H9 (cell line): ENCODE data around the gene OR9K2. TPM values are rescaled to one million over a fixed set of nuclear protein-coding genes. Genes with fewer than 3 reads are reported as not detected.

Source experiments
- DNase-seq: peaks from one replicate; pipeline ENCODE4 v3.0.0-alpha.2; 2017
- H2AFZ ChIP-seq: one replicate; pipeline ENCODE4 v1.6.1; 2013; ENCODE audit warnings: mild to moderate bottlenecking, low read length, control low read depth, moderate library complexity
- H2AK5ac ChIP-seq: 2 replicates; pipeline ENCODE4 v1.6.1; 2013; ENCODE audit warnings: low read length, control low read depth, mixed read lengths; ENCODE audit not compliant: insufficient read length
- H2BK120ac ChIP-seq: one replicate; pipeline ENCODE4 v1.6.1; 2013; ENCODE audit warnings: low read depth, mild to moderate bottlenecking, low read length, control low read depth, inconsistent platforms; ENCODE audit not compliant: poor library complexity, severe bottlenecking
- H2BK12ac ChIP-seq: 2 replicates; pipeline ENCODE4 v1.6.1; 2013; ENCODE audit warnings: low read length, control low read depth, mixed read lengths, low read depth; ENCODE audit not compliant: insufficient read length
- H2BK15ac ChIP-seq: 2 replicates; pipeline ENCODE4 v1.6.1; 2013; ENCODE audit warnings: low read depth, low read length, control low read depth
- H2BK20ac ChIP-seq: one replicate; pipeline ENCODE4 v1.6.1; 2013; ENCODE audit warnings: low read depth, mild to moderate bottlenecking, low read length, control low read depth, inconsistent platforms; ENCODE audit not compliant: poor library complexity, severe bottlenecking
- H2BK5ac ChIP-seq: 2 replicates; pipeline ENCODE4 v1.6.1; 2013; ENCODE audit warnings: low read length, control low read depth, mixed read lengths; ENCODE audit not compliant: insufficient read length
- H3K14ac ChIP-seq: 2 replicates; pipeline ENCODE4 v1.6.1; 2013; ENCODE audit warnings: low read length, control low read depth; ENCODE audit not compliant: insufficient read depth
- H3K18ac ChIP-seq: 2 replicates; pipeline ENCODE4 v1.6.1; 2013; ENCODE audit warnings: low read depth, mild to moderate bottlenecking, mixed read lengths, low read length, control low read depth; ENCODE audit not compliant: insufficient read length
- H3K23ac ChIP-seq: 2 replicates; pipeline ENCODE4 v1.6.1; 2013; ENCODE audit warnings: low read length, control low read depth, mixed read lengths, low read depth; ENCODE audit not compliant: insufficient read length
- H3K23me2 ChIP-seq: 2 replicates; pipeline ENCODE4 v1.6.1; 2013; ENCODE audit warnings: low read depth, mild to moderate bottlenecking, mixed read lengths, low read length, control low read depth; ENCODE audit not compliant: insufficient read length, poor library complexity, severe bottlenecking
- H3K27ac ChIP-seq: 2 replicates; pipeline ENCODE4 v1.5.1; 2013; ENCODE audit warnings: low read length, control low read depth, mixed read lengths, low read depth; ENCODE audit not compliant: insufficient read length
- H3K27me3 ChIP-seq: 2 replicates; pipeline ENCODE4 v1.6.1; 2013; ENCODE audit warnings: low read length, control low read depth, inconsistent platforms; ENCODE audit not compliant: insufficient read depth
- H3K4ac ChIP-seq: 2 replicates; pipeline ENCODE4 v1.6.1; 2013; ENCODE audit warnings: low read depth, mild to moderate bottlenecking, control low read depth, inconsistent platforms, low read length, moderate library complexity
- H3K4me1 ChIP-seq: 2 replicates; pipeline ENCODE4 v1.6.1; 2013; ENCODE audit warnings: low read length, control low read depth, inconsistent platforms; ENCODE audit not compliant: insufficient read depth
- H3K4me2 ChIP-seq: 2 replicates; pipeline ENCODE4 v1.6.1; 2013; ENCODE audit warnings: low read length, control low read depth, mixed read lengths; ENCODE audit not compliant: insufficient read length, insufficient read depth
- H3K56ac ChIP-seq: 2 replicates; pipeline ENCODE4 v1.6.1; 2013; ENCODE audit warnings: low read depth, mild to moderate bottlenecking, mixed read lengths, low read length, control low read depth; ENCODE audit not compliant: insufficient read length
- H3K79me1 ChIP-seq: 2 replicates; pipeline ENCODE4 v1.6.1; 2013; ENCODE audit warnings: low read depth, mild to moderate bottlenecking, moderate library complexity, low read length, control low read depth, inconsistent platforms; ENCODE audit not compliant: insufficient read depth, poor library complexity, severe bottlenecking
- H3K79me2 ChIP-seq: 2 replicates; pipeline ENCODE4 v1.6.1; 2013; ENCODE audit warnings: low read length, control low read depth, inconsistent platforms; ENCODE audit not compliant: insufficient read depth
- H3K9ac ChIP-seq: 2 replicates; pipeline ENCODE4 v1.6.1; 2013; ENCODE audit warnings: low read length, control low read depth, mixed read lengths; ENCODE audit not compliant: insufficient read length; ENCODE audit errors: extremely low read depth
- H3K9me3 ChIP-seq: one replicate; pipeline ENCODE4 v1.6.1; 2013; ENCODE audit warnings: low read depth, low read length, inconsistent platforms; ENCODE audit not compliant: control insufficient read depth
- H3T11ph ChIP-seq: one replicate; pipeline ENCODE4 v1.6.1; 2013; ENCODE audit warnings: mild to moderate bottlenecking, low read length, control low read depth, inconsistent platforms
- H4K20me1 ChIP-seq: one replicate; pipeline ENCODE4 v1.6.1; 2013; ENCODE audit not compliant: control insufficient read depth, insufficient read length, insufficient read depth
- H4K5ac ChIP-seq: 2 replicates; pipeline ENCODE4 v1.6.1; 2013; ENCODE audit warnings: low read depth, mild to moderate bottlenecking, mixed read lengths, low read length, control low read depth; ENCODE audit not compliant: insufficient read length
- H4K8ac ChIP-seq: replicated peaks from 2 replicates; pipeline ENCODE4 v1.6.1; 2013; ENCODE audit warnings: low read length, control low read depth, mixed read lengths, low read depth; ENCODE audit not compliant: insufficient read length
- H4K91ac ChIP-seq: 2 replicates; pipeline ENCODE4 v1.6.1; 2013; ENCODE audit warnings: low read depth, mild to moderate bottlenecking, moderate library complexity, mixed read lengths, low read length, control low read depth; ENCODE audit not compliant: insufficient read length
- H3K27ac Mint-ChIP-seq, 3 experiments: 2 replicates in 2 of 3; 3 replicates in 1 of 3; pipeline ENCODE4 v1.8.0; 2020 to 2021; ENCODE audit warnings: mixed read lengths in 3 of 3, mild to moderate bottlenecking in 1 of 3, moderate library complexity in 1 of 3
- H3K27me3 Mint-ChIP-seq: 2 replicates; pipeline ENCODE4 v1.8.0; 2021; ENCODE audit warnings: low read depth, mild to moderate bottlenecking, moderate library complexity, mixed read lengths
- H3K36me3 Mint-ChIP-seq, 3 experiments: 2 replicates in 2 of 3; 3 replicates in 1 of 3; pipeline ENCODE4 v1.8.0; 2020 to 2021; ENCODE audit warnings: low read depth in 3 of 3, mixed read lengths in 3 of 3; ENCODE audit not compliant: insufficient read depth in 1 of 3
- H3K4me1 Mint-ChIP-seq, 2 experiments: 2 replicates each; pipeline ENCODE4 v1.8.0; 2020; ENCODE audit warnings: mixed read lengths in 2 of 2
- H3K4me3 Mint-ChIP-seq, 2 experiments: 2 replicates in 1 of 2; 3 replicates in 1 of 2; pipeline ENCODE4 v1.8.0; 2020 to 2021; ENCODE audit warnings: mild to moderate bottlenecking in 2 of 2, mixed read lengths in 2 of 2, moderate library complexity in 1 of 2
- H3K9me3 Mint-ChIP-seq, 2 experiments: 2 replicates in 1 of 2; 3 replicates in 1 of 2; pipeline ENCODE4 v1.8.0; 2020; ENCODE audit warnings: mild to moderate bottlenecking in 2 of 2, mixed read lengths in 2 of 2, moderate library complexity in 1 of 2
- WGBS: extraction: QIAGEN DNeasy Blood & Tissue Kit; methylation state at CpG from one replicate; pipeline ENCODE4 v1.1.7; 2013; ENCODE audit warnings: missing lambda C conversion rate, low lambda C conversion rate, mixed read lengths; ENCODE audit not compliant: insufficient read length; ENCODE audit errors: extremely low coverage; 5-methylcytosine and 5-hydroxymethylcytosine counted together
- total RNA-seq: library from RNA; stranded (reverse); gene quantifications from 2 replicates; pipeline ENCODE4 v1.2.1, GENCODE V29; 2021
- TF ChIP-seq, protein P1 (sequence below): fragments of 200-600 bp; sonication (generic); conservative IDR thresholded peaks from 3 replicates; pipeline ENCODE4 v1.8.0; 2021; ENCODE audit warnings: antibody characterized with exemption, mild to moderate bottlenecking

Gene OR9K2
- total RNA-seq, 1 experiment from 2014 or later: not detected

DNA sequence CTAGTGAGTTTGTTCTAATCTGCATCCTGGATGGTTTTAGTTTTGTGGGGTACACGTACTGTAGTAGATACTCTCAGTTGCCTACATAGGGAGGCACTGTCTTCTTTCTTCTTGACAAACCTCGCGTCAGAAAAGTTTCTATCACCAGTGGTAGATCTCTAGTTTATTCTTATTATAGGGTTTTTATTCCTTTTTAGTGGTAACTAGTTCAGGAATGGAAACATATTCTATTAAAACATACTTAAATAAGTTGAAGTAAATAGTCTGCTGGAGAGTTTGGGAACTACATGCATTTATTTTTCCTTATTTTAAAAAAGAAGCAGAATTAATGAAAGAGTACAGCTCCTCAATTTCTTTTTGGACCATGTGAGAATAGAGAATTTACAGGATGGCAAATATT lies 33.6 kb upstream of the OR9K2 start:
- no peak overlapping the region for H2BK120ac ChIP-seq
- H3K4me3 Mint-ChIP-seq: no peak overlapping the region
- no CpG with 5 or more reads among the region's 3 CpGs for WGBS

More for the DNA sequence above, 33.6 kb upstream of the OR9K2 start:
- H3K27me3 Mint-ChIP-seq: peaks cover 2% of the 10 kb centered on the region; the same call in 1 of the 2 replicates
- no peak overlapping the region for H4K5ac ChIP-seq
- no peak overlapping the region for H2BK20ac ChIP-seq
- no peak overlapping the region for H3K9ac ChIP-seq
- no peak overlapping the region for H3K23ac ChIP-seq
- H3K18ac ChIP-seq: no peak overlapping the region
- no peak overlapping the region for H3K4me2 ChIP-seq
- no peak overlapping the region for H2BK5ac ChIP-seq
- H3K27me3 ChIP-seq: no peaks in the 10 kb centered on the region
- TF ChIP-seq, protein P1, sequence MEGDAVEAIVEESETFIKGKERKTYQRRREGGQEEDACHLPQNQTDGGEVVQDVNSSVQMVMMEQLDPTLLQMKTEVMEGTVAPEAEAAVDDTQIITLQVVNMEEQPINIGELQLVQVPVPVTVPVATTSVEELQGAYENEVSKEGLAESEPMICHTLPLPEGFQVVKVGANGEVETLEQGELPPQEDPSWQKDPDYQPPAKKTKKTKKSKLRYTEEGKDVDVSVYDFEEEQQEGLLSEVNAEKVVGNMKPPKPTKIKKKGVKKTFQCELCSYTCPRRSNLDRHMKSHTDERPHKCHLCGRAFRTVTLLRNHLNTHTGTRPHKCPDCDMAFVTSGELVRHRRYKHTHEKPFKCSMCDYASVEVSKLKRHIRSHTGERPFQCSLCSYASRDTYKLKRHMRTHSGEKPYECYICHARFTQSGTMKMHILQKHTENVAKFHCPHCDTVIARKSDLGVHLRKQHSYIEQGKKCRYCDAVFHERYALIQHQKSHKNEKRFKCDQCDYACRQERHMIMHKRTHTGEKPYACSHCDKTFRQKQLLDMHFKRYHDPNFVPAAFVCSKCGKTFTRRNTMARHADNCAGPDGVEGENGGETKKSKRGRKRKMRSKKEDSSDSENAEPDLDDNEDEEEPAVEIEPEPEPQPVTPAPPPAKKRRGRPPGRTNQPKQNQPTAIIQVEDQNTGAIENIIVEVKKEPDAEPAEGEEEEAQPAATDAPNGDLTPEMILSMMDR: peak; percentile 39; the same call in 2 of the 3 replicates
- H3K9me3 ChIP-seq: no peaks in the 10 kb centered on the region
- no peak for DNase-seq
- H4K8ac ChIP-seq: no peak overlapping the region
- no peaks in the 10 kb centered on the region for H3K36me3 Mint-ChIP-seq
- no peak overlapping the region for H3K56ac ChIP-seq
- H3K4me1 ChIP-seq: no peaks in the 10 kb centered on the region
- H3K14ac ChIP-seq: no peak overlapping the region
- H3K23me2 ChIP-seq: no peaks in the 10 kb centered on the region
- no peak overlapping the region for H3K27ac Mint-ChIP-seq
- H3K4ac ChIP-seq: no peak overlapping the region
- H3K79me2 ChIP-seq: no peaks in the 10 kb centered on the region
- no peak overlapping the region for H2AFZ ChIP-seq
- H3K27ac ChIP-seq: no peak overlapping the region
- H3K4me1 Mint-ChIP-seq: no peaks in the 10 kb centered on the region
- no peak overlapping the region for H4K91ac ChIP-seq
- no peak overlapping the region for H2BK12ac ChIP-seq
- H3K79me1 ChIP-seq: no peaks in the 10 kb centered on the region
- peaks cover 0 to 3% of the 10 kb centered on the region in 2 experiments; a peak in 2 of 5 replicates for H3K9me3 Mint-ChIP-seq
- H2BK15ac ChIP-seq: no peak overlapping the region
- no peak overlapping the region for H2AK5ac ChIP-seq
- H4K20me1 ChIP-seq: no peaks in the 10 kb centered on the region
- no peak overlapping the region for H3T11ph ChIP-seq
